Tibial nerve (tissue), 4 donors: ENCODE results near the gene TTC7B. TPM values are rescaled to one million over a fixed set of nuclear protein-coding genes. Genes with fewer than 3 reads are reported as not detected.
"Not testable (repeated sequence)": the region's sequence is repeated elsewhere in the genome, so short reads cannot be mapped to it uniquely, and the experiment has no call there.

Experiments
- DNase-seq, 2 donors: peaks; one replicate each; pipeline ENCODE4 v3.0.0-alpha.2; 2019; ENCODE audit warnings: low spot score in 2 of 2
- H3K27ac ChIP-seq, 4 donors: fragments of 200-600 bp; sonication (generic) in 3 of 4; one replicate each; pipeline ENCODE4 v1.5.1; 2017 to 2019; ENCODE audit warnings: mild to moderate bottlenecking in 1 of 4
- H3K27me3 ChIP-seq, 2 donors: fragments of 200-600 bp; sonication (generic) in 1 of 2; one replicate each; pipeline versions ENCODE4 v1.5.1 to v1.6.0; 2017 to 2019
- H3K36me3 ChIP-seq, 3 donors: fragments of 200-600 bp; sonication (generic); one replicate each; pipeline ENCODE4 v1.5.1; 2018 to 2019
- H3K4me1 ChIP-seq, 4 donors: fragments of 200-600 bp; sonication (generic) in 3 of 4; one replicate each; pipeline ENCODE4 v1.5.1; 2017 to 2019
- H3K4me3 ChIP-seq, 4 donors: fragments of 200-600 bp; sonication (generic) in 3 of 4; one replicate each; pipeline ENCODE4 v1.5.1; 2017 to 2019; ENCODE audit warnings: mild to moderate bottlenecking in 1 of 4, moderate library complexity in 1 of 4
- H3K9me3 ChIP-seq, 4 donors: fragments of 200-600 bp; sonication (generic) in 3 of 4; one replicate each; pipeline ENCODE4 v1.5.1; 2017 to 2019
- EP300 ChIP-seq, 2 donors: sonication (generic); formaldehyde crosslinking; IDR thresholded peaks; one replicate each; pipeline ENCODE4 v1.6.1; 2017; ENCODE audit warnings: antibody characterized with exemption in 2 of 2, mild to moderate bottlenecking in 1 of 2
- POLR2A ChIP-seq, 2 donors: fragments of 450-650 bp; IDR thresholded peaks; one replicate each; pipeline ENCODE4 v1.6.1; 2017; ENCODE audit warnings: antibody characterized with exemption in 2 of 2, mild to moderate bottlenecking in 2 of 2, moderate library complexity in 2 of 2
- WGBS, 2 donors: methylation state at CpG; one replicate each; pipeline ENCODE4 v1.1.5; 2018; 5-methylcytosine and 5-hydroxymethylcytosine counted together
- total RNA-seq, 4 donors: library from RNA; depleted of rRNA; stranded (reverse); fragments of >200 nt; gene quantifications; one replicate each; pipeline ENCODE4 v1.1.0, GENCODE V29; 2016
- TF ChIP-seq, protein P1 (sequence below), 5 experiments: fragments of 200-600 bp in 3 of 5; fragments of 450-650 bp in 2 of 5; sonication (generic) in 3 of 5; IDR thresholded peaks; one replicate each; pipeline ENCODE4 v1.5.1; 2016 to 2019; ENCODE audit warnings: antibody characterized with exemption in 5 of 5, mild to moderate bottlenecking in 3 of 5, moderate library complexity in 2 of 5

Gene TTC7B
- total RNA-seq, 4 donors from 2014 or later: 25.9 to 44.1 (median 34.4) TPM

DNA sequence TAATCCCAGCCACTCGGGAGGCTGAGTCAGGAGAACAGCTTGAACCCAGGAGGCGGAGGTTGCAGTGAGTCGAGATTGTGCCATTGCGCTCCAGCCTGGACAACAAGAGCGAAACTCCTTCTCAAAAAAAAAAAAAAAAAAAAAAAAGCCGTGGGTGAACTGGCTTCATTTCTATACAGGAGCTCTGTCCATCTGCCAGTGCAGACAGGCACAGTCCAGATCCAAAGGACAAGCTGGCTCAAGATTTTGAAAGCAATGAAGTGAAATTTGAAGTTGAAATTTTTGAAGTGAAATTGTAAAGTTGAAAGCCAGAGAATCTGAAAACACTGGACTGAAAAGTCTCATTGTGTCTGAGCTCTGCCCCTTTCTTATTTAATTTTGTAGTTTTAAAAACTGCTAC lies 284.7 kb downstream of the TTC7B start:
- H3K4me1 ChIP-seq: peaks cover 0 to 13% (median 6%) of the 10 kb centered on the region in 4 donors
- peaks cover 0 to 6% (median 0%) of the 10 kb centered on the region in 3 donors for H3K36me3 ChIP-seq
- 88% methylated on average over 6 of the region's 6 CpGs for WGBS, 2 donors
- TF ChIP-seq EP300 (IDR thresholded peaks at IDR 0.05): no peak
- TF ChIP-seq, protein P1, sequence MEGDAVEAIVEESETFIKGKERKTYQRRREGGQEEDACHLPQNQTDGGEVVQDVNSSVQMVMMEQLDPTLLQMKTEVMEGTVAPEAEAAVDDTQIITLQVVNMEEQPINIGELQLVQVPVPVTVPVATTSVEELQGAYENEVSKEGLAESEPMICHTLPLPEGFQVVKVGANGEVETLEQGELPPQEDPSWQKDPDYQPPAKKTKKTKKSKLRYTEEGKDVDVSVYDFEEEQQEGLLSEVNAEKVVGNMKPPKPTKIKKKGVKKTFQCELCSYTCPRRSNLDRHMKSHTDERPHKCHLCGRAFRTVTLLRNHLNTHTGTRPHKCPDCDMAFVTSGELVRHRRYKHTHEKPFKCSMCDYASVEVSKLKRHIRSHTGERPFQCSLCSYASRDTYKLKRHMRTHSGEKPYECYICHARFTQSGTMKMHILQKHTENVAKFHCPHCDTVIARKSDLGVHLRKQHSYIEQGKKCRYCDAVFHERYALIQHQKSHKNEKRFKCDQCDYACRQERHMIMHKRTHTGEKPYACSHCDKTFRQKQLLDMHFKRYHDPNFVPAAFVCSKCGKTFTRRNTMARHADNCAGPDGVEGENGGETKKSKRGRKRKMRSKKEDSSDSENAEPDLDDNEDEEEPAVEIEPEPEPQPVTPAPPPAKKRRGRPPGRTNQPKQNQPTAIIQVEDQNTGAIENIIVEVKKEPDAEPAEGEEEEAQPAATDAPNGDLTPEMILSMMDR (IDR thresholded peaks at IDR 0.05): no peak
- TF ChIP-seq POLR2A (IDR thresholded peaks at IDR 0.05): no peak
- no peak overlapping the region for H3K27ac ChIP-seq
- H3K9me3 ChIP-seq: peaks cover 0 to 8% (median 1%) of the 10 kb centered on the region in 4 donors
- no peaks in the 10 kb centered on the region for H3K27me3 ChIP-seq
- H3K4me3 ChIP-seq: no peak overlapping the region
- no peak for DNase-seq

DNA sequence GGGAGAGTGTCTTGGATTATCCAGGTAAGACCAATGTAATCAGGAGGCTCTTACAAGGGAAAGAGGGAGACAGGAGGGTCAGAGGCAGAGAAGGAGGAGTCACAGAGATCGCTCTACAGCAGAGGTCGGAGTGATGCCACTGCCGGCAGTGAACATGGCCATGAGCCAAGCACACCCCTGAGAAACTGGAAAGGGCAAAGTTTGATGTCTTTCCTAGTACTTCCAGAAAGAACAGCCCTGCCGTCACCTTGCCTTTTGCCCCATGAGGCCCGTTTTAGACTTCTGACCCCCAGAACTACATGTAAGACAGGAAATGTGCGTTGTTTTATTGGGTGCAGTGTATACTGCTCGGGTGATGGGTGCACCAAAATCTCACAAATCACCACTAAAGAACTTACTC lies 285.7 kb downstream of the TTC7B start:
- Histone ChIP-seq H3K4me1 (peaks cover 0 to 13% (median 6%) of the 10 kb centered on the region in 4 donors), H3K27me3 (no peaks in the 10 kb centered on the region), H3K27ac (no peak overlapping the region), H3K9me3 (peaks cover 0 to 11% (median 1%) of the 10 kb centered on the region in 4 donors), H3K4me3 (no peak overlapping the region), H3K36me3 (no peaks in the 10 kb centered on the region)
- 70 to 84% methylated on average over 7 of the region's 7 CpGs for WGBS, 2 donors
- TF ChIP-seq, protein P1 (IDR thresholded peaks at IDR 0.05): no peak
- TF ChIP-seq POLR2A (IDR thresholded peaks at IDR 0.05) (no peak), EP300 (IDR thresholded peaks at IDR 0.05) (no peak)
- DNase-seq: no peak

DNA sequence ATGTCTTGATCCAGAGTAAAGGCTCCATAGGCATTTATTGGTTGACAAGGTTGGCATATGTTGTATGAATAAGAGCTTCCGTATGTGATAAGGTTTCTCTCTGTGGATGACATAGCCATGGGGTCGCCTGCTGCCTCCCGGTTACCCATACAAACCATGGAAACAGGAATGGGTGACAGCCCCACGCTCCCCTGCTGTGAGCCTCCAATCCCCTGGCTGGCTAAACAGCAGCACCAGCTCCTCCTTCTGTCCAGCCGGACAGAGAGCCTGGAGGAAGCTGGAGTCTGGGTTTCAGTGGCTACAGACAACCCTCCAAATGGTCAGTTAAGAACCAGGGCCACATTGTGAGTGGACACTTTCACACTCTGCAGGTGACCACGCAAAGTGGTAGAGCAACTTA lies 288.3 kb downstream of the TTC7B start:
- TF ChIP-seq, protein P1 (IDR thresholded peaks at IDR 0.05): no peak
- TF ChIP-seq POLR2A (IDR thresholded peaks at IDR 0.05): no peak
- TF ChIP-seq EP300 (IDR thresholded peaks at IDR 0.05): no peak
- Histone ChIP-seq H3K36me3 (no peaks in the 10 kb centered on the region), H3K27me3 (no peaks in the 10 kb centered on the region), H3K4me3 (no peak overlapping the region), H3K9me3 (peaks cover 0 to 11% (median 1%) of the 10 kb centered on the region in 4 donors), H3K27ac (no peak overlapping the region), H3K4me1 (peaks cover 0 to 11% (median 2%) of the 10 kb centered on the region in 4 donors)
- DNase-seq: no peak
- 92% methylated on average over 6 of the region's 6 CpGs for WGBS, 2 donors

DNA sequence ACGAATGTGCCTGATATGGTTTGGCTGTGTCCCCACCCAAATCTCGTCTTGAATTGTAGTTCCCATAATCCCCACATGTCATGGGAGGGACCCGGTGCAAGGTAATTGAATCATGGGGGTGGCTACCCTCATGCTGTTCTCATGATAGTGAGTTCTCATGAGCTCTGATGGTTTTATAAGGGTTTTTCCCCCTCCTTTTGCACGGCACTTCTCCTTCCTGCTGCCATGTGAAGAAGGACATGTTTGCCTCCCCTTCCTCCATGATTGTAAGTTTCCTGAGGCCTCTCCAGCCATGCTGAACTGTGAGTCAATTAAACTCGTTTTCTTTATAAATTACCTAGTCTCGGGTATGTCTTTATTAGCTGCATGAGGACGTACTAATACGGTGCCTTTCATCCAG lies 289.7 kb downstream of the TTC7B start:
- H3K4me3 ChIP-seq, DNase-seq, H3K27me3 ChIP-seq, H3K36me3 ChIP-seq, H3K27ac ChIP-seq: not testable (repeated sequence)
- Histone ChIP-seq H3K9me3 (peaks cover 0 to 11% (median 1%) of the 10 kb centered on the region in 4 donors), H3K4me1 (peaks cover 0 to 25% (median 2%) of the 10 kb centered on the region in 4 donors)
- 85 to 86% methylated on average over 8 of the region's 8 CpGs for WGBS, 2 donors

DNA sequence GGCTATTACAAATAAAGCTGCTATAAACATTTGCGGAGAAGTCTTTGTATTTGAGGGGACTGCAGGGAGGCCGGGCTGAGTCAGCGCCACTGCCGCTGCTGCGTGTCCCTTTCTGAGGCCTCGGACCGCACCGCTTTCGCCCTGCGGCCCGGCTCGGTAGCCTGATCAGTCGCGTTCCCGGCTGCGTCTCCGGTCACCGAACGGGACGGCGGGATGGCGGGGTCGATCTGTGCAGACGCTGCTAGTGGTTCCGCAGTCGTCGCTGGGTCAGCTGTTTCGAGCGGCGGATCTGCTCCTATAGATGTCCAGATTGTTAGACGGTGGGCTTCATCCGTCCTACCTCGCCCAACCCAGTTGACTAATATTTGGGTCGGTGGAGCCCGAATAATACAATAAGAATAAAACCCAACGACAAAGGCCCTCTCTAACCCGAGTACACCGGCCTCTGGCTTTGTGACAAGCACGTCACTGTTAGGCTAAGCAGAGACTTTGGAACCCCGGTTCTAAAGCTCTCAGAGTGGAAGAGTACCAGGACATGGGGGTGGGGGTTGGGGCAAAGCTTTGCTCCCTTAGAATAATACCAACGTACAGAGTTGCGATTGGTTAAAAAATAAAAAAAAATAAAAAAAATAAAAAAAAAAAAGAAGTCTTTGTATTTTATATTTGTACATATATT lies 290.7 kb downstream of the TTC7B start:
- H3K36me3 ChIP-seq, H3K27me3 ChIP-seq, H3K4me3 ChIP-seq, H3K27ac ChIP-seq, DNase-seq: not testable (repeated sequence)
- H3K4me1 ChIP-seq: peaks cover 0 to 34% (median 7%) of the 10 kb centered on the region in 4 donors
- H3K9me3 ChIP-seq: peaks cover 0 to 11% (median 1%) of the 10 kb centered on the region in 4 donors
- WGBS, 2 donors: 77 to 83% methylated on average over 18 to 29 of the region's 42 CpGs

DNA sequence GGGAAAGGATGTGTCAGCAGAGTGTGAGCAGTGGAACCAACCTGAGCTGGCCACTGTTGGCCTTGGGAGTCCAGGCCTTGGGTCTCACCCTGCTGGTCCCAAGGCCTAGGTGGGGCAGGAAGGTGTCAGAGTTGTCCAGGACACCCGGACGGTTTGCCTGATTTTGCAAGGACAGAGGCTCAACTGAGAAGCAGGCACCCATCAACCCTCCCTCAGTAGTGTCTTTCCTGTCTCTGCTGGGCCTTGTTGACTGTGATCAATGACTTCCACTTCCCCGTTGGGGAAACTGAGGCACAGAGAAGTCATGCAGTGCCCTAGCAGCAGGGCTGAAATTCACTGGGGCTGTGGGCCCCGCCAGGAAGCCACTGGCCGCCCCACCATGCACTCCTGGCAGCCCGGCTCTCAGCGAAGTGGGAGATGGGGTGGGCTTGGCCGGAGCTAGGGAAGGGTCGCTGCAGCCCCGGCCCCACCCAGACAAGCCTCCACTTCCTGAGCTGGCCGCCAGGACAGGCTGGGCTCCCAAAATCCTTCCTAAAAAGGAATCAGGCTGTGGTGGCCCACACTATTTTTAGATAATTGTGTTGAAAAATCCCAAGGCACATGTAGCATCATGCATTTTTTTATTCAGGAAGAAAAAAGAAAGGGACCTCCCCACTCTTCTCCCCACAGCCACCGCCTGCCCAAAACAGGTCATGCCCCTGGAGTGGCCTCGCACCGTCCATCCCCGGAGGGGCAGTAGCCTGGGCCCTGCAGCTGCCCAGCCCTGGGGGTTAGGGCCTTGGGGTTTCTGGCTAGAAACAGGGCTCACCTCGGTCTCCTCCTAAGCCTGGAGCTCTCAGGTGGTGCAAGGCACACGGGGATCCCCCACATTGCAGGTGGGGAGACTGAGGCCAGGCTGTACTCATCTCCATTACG lies 292.0 kb downstream of the TTC7B start:
- Histone ChIP-seq H3K27ac (peak overlapping the region in 1 of 4 donors; percentile 42), H3K4me1 (peaks cover 0 to 36% (median 7%) of the 10 kb centered on the region in 4 donors), H3K27me3 (no peaks in the 10 kb centered on the region), H3K9me3 (peaks cover 0 to 13% (median 1%) of the 10 kb centered on the region in 4 donors), H3K4me3 (no peak overlapping the region), H3K36me3 (no peaks in the 10 kb centered on the region)
- TF ChIP-seq EP300 (IDR thresholded peaks at IDR 0.05): no peak
- TF ChIP-seq, protein P1 (IDR thresholded peaks at IDR 0.05): peak in 1 of 5 experiments; percentile 10
- 63 to 73% methylated on average over 16 to 18 of the region's 18 CpGs for WGBS, 2 donors
- DNase-seq: no peak
